Measurements from ENCODE around the gene BNIP5. TPM values are rescaled to one million over a fixed set of nuclear protein-coding genes. Genes with fewer than 3 reads are reported as not detected.

Gene BNIP5
- total RNA-seq, 4 donors from 2014 or later = not detected

- intact Hi-C loops (cut with DNase I) = no loop called here
- no peak for DNase-seq
- H3K27me3 ChIP-seq = no peaks in the 10 kb centered on the region
- no peaks in the 10 kb centered on the region for H3K36me3 ChIP-seq
- TF ChIP-seq CTCF (IDR thresholded peaks at IDR 0.05) (no peak), POLR2A (IDR thresholded peaks at IDR 0.05) (no peak)
- WGBS, 2 donors = 79 to 89% methylated on average over 1 to 3 of the region's 4 CpGs
- no peak overlapping the region for H3K4me3 ChIP-seq
- H3K27ac ChIP-seq = no peak overlapping the region
- H3K4me1 ChIP-seq = peaks cover 0 to 25% (median 0%) of the 10 kb centered on the region in 3 donors
- H3K9me3 ChIP-seq = no peaks in the 10 kb centered on the region
Measured at GRCh38 chr6:36347621-36348020, 10.9 kb upstream of the BNIP5 start.

- 91 to 92% methylated on average over 18 to 20 of the region's 20 CpGs for WGBS, 2 donors
- intact Hi-C loops (cut with DNase I) = no loop called here
Measured at GRCh38 chr6:36346486-36347273, 10.0 kb upstream of the BNIP5 start.

GRCh38 chr6:36345681-36346466 is 9.2 kb upstream of the BNIP5 start:
- Histone ChIP-seq H3K4me3 (no peak overlapping the region), H3K27ac (no peak overlapping the region), H3K27me3 (peaks cover 0 to 9% (median 0%) of the 10 kb centered on the region in 4 donors), H3K9me3 (no peaks in the 10 kb centered on the region), H3K4me1 (peaks cover 0 to 31% (median under 1%) of the 10 kb centered on the region in 3 donors), H3K36me3 (no peaks in the 10 kb centered on the region)
- DNase-seq = no peak
- WGBS, 2 donors = 72 to 80% methylated on average over 9 to 13 of the region's 13 CpGs
- no peak for TF ChIP-seq POLR2A (IDR thresholded peaks at IDR 0.05)
- TF ChIP-seq CTCF (IDR thresholded peaks at IDR 0.05) = no peak
- intact Hi-C loops (cut with DNase I) = no loop called here

More at GRCh38 chr6:36346486-36347273, 10.0 kb upstream of the BNIP5 start:
- DNase-seq = no peak
- no peak overlapping the region for H3K27ac ChIP-seq
- H3K4me3 ChIP-seq = no peak overlapping the region
- H3K9me3 ChIP-seq = no peaks in the 10 kb centered on the region
- H3K27me3 ChIP-seq = peaks cover 0 to 7% (median 0%) of the 10 kb centered on the region in 4 donors
- peaks cover 0 to 25% (median 0%) of the 10 kb centered on the region in 3 donors for H3K4me1 ChIP-seq
- TF ChIP-seq CTCF (IDR thresholded peaks at IDR 0.05) (no peak), POLR2A (IDR thresholded peaks at IDR 0.05) (no peak)
- H3K36me3 ChIP-seq = no peaks in the 10 kb centered on the region

GRCh38 chr6:36343109-36343680 is 6.5 kb upstream of the BNIP5 start:
- peaks cover 0 to 27% (median 0%) of the 10 kb centered on the region in 4 donors for H3K27me3 ChIP-seq
- DNase-seq = no peak
- no peak overlapping the region for H3K4me3 ChIP-seq
- H3K36me3 ChIP-seq = no peaks in the 10 kb centered on the region
- TF ChIP-seq CTCF (IDR thresholded peaks at IDR 0.05) = no peak
- no peak for TF ChIP-seq POLR2A (IDR thresholded peaks at IDR 0.05)
- H3K27ac ChIP-seq = no peak overlapping the region
- intact Hi-C loops (cut with DNase I) = no loop called here
- H3K9me3 ChIP-seq = no peaks in the 10 kb centered on the region
- peaks cover 0 to 21% (median 2%) of the 10 kb centered on the region in 3 donors for H3K4me1 ChIP-seq
- 81 to 93% methylated on average over 5 of the region's 5 CpGs for WGBS, 2 donors

Measured in esophagus squamous epithelium (tissue), 5 donors.